NCI-H82 (cell line): Measurements from ENCODE around the gene BMPER.

Source experiments
- DNase-seq: peaks from one replicate; lab custom pipeline; 2025; lab: John Stamatoyannopoulos, UW

Gene BMPER

DNA sequence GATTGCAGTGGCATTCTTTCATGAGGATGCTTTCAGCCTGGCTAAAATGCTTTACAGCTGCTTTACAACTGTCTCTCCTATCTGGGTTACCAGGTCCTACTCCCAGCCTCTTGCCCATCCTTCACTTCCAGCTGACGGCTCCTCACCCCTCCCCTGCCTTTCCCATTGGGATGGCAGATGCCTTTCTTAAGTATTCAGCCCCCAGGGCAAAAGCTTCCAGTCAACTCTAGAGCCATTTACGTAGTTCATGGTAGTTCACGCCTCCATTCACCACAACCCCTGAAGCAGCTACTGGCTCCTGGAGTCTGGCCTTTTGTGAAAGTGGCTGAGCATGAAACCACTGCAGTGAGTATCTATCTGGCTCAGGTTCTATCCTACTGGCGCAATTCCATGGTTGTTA lies 17.2 kb upstream of the BMPER start:
- DNase-seq = no peak

DNA sequence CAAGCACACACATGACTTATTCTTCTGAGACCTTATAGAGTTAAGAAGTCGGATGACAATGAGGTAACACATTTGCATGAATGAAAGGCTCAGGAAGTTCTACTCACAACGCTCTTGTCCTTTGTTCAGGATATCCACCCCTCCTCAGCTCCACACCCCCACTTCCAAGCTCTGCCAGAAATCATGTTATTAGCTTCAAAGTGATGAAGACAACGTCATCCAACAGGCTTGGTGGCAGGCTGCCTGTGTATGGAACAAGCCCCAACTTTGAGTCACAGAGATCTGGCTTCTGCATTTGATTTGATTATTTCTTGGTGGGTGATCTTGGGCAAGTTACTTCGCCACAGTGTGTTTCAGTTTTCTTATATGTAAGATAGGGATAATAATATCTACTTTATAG lies 12.4 kb upstream of the BMPER start:
- no peak for DNase-seq

DNA sequence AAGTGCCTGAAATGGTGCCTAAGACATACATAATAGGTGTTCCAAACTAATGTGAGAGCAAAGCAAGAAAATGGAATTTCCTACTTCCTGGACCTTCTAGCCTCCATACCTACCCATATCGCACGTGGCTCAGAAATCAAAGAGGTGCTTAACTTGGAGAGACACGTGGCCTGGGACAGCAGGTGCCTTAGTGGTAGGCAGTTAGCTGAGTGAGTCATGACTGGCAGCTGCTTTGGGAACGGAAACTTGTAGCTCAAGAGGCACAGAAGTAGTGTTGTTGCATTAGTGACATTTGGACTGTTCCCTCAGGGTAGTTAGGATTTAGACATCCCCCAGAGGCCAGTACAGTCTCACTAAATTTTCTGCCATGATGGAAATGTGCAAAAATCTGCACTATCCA lies 12.0 kb upstream of the BMPER start:
- DNase-seq = no peak

DNA sequence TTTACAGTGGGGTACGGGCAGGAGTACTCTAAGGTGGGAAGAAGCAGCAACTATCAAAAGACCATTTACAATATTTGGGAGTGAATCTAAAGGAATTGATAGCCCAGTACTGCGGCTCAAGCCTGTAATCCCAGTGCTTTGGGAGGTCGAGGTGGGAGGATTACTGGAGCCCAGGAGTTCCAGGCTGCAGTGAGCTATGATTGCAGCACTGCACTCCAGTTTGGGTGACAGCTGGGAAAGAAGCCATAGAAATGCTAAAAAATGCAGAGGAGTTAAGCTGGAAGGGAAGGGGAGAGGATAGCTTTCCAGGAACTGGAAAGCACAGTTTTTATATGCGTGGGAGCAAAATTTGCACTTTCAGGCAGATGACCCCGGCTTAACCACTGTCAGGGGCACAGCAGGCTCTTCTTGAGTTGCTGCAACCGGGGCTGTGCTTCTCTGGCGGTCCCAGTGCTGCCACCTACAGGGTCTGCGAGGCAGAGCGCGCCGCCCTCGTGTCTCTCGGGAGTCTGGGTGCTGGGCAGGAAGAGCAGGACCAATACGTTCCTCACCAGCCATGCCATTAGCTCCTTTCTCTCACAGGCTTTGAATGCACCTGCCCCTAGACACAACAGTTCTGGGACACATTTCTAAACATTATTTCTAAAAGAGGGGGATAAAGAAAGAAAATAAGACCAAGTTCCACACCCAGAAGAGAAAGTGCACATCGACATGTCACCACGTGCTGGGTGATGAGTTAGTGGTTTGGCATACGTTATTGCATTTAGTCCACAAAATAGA lies 10.1 kb upstream of the BMPER start:
- peak; percentile 70 for DNase-seq

DNA sequence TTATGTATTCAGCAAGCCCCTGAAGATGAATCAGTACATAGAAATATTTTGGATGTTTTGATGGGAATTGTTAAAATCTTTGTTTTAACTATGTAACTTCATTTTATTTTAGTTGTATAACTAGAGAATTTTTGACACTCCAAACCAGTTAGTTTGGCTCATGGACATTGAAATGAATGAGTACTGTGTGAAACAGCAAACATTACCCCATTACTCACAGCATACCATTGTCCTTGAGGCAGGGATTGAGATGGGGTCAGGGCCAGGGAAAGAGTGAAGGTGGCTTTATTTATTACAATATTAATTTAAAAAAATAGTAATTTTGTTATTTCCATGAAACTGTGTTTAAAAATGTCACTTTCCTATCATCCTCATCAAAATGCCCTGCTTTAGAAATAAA lies 4.8 kb upstream of the BMPER start:
- DNase-seq = no peak

DNA sequence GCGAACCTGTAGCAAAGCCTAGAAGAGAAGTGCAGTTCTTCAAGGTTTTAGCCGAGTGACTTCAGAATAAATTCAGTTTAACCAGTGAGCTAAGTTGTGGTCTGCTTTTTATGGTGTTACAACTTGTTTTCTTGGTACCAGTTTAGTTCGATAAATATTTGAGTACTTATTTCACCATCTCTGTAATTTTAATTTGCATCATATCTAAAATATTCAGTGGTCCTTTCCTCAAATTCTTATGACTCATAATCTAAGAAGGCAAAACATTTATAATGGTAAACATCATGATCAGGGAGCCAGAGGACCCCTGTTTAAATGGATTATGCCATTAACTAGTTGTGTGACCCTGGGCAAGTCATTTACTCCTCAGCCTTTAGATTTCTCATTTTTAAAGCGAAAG lies 4.1 kb upstream of the BMPER start:
- no peak for DNase-seq

DNA sequence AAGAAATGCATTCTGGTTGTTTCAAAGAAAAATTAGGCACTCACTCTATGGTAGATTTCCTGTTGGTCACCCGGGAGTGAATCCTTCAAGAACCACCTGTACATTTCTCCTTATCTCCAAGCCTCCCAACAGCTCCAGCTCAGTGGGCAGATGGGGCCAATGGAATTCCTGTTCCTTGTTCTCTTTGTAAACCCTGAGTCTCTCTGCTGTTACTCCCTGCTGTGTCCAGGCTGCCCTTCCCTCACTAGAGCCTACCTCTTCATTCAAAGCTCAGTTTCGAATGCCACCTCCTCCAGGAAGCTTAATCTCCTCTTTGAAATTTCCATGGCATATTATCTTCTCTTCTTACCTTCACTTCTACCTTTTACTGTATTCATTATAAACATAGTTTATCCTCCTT lies 3.5 kb upstream of the BMPER start:
- no peak for DNase-seq

DNA sequence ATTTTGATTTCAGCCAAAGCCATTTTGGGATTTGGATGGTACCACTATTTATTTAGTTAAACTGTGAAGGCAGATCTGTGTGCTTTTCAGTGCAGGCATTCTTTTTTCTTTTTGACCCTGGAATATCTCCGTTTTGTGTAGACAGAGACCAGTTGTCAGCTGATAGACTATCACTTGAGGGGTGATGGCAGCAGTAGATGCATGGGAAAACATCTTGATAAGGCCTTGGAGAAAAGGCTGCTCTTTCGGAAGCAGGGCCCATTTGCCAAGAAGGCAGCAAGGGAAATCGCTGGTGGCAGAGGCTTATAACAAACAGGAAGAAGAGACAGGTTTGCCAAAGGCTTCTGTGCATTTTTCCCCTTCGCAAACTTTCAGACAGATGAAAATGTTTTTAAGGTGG lies 2.6 kb upstream of the BMPER start:
- DNase-seq = no peak

DNA sequence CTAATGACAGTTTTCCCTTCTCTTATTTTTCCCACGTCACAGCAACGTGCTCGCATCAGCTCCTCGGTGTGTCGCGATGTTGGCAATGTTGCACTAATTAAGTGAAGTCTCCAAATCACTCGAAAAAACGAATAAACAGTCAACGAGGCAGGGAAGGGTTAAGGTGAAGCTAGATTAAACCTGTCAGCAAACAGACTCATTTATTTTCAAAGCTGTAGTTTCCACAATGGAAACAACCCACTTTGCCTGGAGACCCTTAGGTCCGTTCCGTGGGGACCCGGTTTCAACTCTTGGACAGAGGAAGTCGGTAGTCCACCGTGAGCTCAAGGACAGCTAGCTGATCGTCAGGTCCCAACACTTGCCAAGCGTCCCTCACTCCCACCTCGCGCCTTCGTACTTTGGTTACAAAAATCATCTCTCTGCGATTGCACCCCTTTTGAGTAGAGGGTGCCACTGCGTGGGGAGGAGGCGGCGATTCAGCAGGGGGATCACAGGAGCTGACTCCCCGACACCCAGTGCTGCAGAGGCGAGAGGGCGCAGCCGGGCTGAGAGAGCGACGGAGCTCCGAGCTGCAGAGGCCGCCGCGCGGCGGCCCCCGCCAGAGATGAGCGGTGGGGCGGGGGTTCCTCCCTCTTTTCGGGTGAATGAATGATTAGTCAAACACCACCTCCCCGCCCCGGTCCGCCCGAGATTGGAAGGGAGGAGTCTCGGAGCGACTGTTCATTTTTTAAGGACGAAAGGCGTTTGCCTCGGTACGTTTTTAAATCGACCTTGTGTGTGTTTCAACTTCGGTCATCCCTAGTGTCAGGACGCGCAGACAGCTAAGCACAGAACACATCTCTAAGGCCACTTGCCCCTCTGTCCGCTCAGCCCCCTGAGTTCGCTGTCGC lies 1.3 kb upstream of the BMPER start:
- DNase-seq = peak; percentile 40

DNA sequence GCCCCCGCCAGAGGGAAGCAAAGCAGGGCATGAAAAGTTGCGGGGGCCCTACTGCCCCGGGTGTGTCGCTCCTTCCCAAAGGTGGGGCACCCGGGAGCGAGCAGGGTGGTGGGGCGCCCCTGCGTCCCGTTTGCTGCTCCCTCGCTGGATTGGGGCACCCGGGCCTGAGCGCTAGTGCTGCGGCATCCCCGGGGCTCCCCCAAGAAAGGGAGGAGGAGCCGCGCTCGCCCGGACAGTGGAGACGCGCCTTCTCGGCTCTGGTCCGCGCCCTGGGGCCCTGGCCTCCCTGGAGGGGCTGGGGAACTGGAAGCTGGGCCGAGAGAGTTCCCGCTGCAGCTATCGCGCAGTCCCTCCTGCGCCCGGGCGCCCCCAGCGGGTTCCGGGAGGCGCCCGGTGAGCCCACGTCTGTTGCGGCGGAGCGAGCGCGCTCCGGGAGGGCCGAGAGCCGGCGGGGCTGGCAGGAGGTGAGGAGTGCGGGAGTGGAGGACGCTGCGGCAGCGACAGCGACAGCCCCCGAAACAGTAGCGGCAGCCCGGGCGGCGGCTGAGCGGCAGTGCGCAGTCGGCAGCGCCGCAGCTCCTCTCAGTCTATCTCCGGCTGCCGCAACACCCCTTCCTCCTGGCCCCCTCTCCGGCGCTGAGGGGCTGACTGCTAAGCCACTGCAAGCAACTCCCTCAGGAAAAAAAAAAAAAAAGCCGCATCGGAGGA lies 504 bp upstream of the BMPER start:
- DNase-seq = peak; percentile 62

DNA sequence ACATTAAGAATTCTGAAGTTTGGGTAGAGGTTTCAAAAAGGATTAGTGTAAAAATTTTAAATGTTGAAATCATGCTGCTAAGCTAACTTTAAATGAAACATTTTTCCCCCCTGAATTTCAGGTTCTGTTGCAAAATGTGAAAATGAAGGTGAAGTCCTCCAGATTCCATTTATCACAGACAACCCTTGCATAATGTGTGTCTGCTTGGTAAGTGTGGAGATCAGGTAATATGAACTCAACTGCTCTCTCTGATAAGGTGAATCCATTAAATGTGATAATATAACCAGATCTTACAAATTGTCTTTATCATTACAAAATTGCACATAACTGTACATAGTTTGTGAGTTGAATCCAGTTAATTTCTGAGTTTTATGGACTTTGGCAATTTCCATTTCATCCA lies 1.4 kb downstream of the BMPER start:
- no peak for DNase-seq

DNA sequence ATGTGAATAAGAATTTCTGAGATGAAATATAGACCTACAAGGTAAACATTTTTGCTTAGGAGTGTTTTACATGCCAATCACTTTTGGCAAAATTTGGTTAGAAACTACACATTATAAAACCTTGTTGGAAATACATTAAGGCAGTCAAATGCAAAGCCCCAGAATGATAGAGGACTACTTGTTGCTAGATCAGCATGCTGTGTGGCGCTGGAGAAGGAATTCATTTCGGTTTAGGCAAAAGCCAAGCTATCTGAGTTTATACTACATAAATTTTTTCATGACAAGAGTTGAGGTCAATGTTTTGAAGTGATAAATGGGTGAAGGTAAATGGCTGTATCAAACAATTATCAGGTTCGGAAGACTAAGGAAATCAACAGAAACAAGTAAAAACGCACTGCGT lies 2.3 kb downstream of the BMPER start:
- DNase-seq = no peak

DNA sequence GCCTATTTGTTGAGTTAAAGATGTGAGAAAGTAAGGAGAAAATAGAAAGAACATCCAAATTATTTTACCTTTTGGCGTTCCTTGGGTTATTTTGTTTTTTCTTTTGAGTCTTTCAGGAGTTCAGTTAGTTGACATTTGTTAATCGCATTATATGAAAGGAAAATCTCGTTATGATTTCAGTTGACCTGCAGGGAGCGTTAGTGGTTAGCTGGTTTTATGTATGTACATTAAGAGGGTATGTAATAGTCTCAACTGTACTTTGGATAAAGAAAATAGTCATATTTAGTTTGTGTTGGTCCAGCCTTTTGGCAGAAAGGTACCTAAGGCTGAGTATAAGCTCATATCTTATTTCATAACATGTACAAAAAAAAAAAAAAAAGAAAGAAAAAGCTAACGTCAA lies 4.0 kb downstream of the BMPER start:
- peak; percentile 44 for DNase-seq

DNA sequence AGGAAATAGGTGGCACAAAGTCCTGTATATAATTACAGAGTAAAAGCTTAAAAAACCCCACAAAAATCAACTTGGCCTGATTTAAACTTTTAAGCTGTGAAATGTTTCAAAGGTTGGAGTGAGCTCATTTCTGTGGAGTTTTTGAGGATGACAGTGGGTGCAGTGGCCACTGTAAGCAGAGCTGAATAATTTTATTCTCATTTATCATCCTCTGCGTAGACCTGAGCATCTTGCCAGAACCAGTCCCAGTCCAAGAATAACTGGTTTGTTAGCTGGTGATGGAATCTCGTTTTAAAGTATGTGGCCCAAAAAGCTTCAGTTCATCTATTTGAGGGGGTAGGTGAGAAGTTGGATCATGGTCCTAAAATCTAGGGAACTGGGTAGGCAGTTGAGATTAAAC lies 4.4 kb downstream of the BMPER start:
- DNase-seq = no peak

DNA sequence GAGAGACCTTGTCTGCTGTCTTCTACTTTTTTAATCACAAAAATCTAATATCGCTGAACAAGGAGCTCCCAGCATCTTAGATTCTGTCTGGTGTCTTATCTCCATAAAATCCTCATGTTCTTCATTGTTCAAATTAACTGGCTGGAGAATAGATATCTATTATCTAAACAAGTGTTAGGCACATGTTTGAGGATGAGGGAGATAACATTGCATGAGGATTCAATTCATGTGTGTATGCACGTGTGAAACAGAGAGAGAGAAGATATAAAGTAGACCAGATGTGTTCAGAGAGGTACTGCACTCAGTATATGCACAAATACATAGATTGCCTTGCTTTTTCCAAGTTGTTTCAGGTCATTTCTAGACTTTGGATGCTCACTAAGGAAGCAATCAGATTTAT lies 5.4 kb downstream of the BMPER start:
- no peak for DNase-seq

DNA sequence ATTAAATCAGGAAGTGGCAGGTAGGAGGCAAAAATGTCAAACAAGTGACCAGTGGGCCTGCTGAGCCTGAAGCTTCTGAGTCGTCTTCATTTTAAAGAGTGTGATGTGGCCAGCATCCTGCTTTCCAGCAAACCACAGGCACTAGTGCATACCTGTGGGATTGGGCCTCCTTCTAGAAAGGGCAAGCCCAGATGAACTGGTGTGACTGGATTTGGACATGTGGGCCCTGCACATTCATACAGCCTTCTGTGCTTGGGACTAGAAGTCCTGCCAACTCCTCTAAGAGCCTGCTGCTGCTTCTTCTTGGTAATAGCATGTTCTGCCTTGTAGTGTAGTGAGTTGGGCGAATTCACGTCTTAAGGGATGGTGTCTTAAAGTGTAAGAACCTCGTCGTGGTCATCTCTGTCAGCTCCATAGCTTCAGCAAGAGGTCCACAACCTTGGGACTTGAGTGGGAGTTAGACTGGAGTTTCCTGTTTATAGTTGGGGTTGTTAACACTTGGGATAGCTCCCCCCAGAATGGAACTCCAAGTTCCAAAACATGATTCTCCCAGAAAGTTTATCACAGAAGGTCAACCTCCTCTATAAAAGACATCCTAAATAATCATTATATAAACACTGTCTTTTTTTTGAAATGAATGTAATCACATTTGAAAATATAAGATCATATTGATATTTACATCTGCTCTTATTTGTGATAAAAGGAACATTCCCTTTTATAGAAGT lies 11.2 kb downstream of the BMPER start:
- DNase-seq = no peak

DNA sequence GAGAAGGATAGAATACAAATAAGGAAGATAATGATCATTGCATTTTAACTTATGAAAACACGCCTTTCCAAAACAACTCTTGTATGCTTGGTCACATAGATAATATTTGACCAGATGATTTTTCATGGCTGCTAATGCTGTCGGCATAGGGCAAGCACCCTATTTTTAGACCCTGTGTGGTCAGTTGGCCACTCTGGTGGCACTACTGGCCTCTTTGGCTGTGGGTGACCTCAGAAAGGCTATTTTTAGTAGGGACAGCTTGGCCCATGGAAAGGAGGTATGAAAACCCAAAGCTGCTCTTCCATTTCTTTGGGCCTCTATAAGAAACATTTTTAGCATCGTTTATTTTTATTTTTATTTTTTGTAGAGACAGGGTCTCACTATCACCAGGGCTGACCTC lies 12.3 kb downstream of the BMPER start:
- no peak for DNase-seq

DNA sequence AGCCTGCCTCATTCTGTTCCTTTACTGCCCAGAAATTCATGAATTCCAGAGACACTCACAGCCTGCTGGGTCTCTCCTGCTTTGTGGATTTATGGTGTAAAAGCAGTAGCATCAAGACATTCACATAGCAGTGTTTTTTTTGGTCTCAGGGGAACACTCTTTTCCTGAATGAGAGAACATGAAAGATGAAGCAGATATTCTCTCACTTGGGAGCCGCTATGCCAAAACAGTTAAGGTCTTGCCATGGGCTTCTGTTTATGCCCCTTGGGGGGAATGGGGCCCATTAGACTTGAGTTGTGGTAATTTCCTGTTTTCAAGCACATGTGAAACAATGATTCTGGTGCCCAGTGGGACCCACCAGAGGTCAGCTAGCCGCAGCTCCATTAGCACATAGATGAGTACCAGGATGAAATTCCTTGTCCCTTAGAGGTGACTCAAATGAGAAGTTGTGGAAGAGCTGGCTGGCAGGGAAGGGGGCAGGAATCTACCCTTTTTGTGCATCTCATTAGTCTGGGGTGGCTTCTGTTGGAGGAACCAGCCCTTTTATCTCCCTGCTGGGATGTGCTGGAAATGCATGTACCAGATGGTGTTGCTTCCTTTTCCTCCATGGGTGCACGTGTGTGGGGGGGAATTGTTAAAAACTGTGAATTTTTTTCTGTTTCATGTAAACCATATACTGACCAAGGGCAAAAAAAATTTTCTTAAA lies 13.3 kb downstream of the BMPER start:
- peak; percentile 2 for DNase-seq

DNA sequence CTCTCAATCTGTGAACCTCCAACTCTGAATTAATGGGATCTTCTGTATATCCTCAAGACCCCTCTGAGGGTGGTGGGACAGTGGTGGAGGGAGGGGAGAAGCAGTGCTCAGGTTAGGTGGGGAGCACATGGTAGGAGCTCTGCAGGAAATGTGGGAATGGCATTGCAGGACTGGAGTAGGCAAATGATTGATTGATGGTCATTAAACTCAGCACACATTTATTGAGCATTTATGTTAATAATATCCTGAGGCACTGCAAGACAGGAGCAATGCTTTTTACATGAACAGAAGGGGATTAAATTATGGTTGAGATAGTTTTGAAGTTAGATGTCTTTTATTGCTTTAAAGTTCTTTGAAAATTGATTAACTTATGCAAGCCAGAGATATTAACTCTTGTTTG lies 14.1 kb downstream of the BMPER start:
- no peak for DNase-seq

DNA sequence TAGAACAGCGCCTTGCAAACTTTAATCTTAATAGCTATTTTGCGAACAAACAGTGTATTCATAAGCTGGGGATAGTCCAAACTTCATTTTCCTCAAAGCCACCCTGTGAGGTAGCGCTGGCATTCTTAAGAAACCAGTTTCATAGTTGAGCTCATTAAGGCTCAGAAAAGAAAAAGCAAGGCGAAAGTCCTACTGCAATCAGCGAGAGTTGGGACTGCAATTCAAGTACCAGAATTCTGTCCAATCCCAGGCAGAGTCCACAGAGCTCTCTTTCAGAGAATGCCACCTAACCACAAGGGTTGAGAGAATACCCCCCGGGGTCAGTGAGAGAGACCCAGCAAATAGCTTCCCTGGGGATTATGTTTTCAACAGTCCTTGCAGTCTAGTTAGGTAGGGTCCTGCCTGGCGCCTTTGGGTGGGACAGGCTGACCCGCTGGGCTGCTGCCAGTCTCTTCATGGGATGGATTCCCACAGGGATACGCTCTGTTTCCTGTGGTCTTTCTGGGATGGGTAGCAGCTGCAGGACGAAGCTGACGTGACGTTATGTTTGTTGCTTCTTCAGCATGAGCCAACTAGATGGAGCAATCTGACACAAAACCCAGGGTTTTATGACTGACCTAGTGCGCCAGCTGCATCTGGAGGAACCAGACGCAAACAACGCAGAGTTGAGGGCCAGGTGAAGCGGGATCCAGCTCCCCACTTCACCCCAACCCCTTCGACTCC lies 16.0 kb downstream of the BMPER start:
- no peak for DNase-seq

DNA sequence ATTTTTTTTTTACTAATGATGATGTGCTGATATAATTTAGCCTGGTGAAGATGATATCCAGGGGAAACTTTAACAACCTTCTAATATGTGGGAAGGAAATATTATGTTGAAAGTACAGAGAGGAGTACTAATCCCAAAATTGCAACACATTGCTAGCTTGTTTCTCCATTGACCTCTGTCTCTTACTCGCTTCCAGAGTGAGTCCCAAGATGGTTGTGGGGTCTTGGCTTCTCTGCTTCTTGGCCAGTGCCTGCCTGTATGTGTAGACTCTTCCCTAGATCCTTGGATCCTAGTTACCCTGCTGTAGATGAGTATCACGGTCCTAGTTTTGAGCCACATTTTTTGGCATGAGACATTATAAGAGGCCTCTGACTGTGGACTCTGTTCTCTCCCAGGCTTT lies 17.5 kb downstream of the BMPER start:
- no peak for DNase-seq
